Stimulated activated CD4-positive, alpha-beta T cell treated with anti-CD3 and anti-CD28 coated beads, Interleukin-15, amount 100 ng/mL, for 48 hours (primary cell): ENCODE data around the gene GLIS1.
A peak's percentile ranks its signal among the peaks of the same experiment; 100 is the strongest.
"Not testable (repeated sequence)": the region's sequence is repeated elsewhere in the genome, so short reads cannot be mapped to it uniquely, and the experiment has no call there.

Experiments used
- DNase-seq, 2 donors: peaks; one replicate each; pipeline ENCODE4 v3.0.0-alpha.2; 2020; ENCODE audit warnings: low read depth in 2 of 2

GLIS1 gene

DNA sequence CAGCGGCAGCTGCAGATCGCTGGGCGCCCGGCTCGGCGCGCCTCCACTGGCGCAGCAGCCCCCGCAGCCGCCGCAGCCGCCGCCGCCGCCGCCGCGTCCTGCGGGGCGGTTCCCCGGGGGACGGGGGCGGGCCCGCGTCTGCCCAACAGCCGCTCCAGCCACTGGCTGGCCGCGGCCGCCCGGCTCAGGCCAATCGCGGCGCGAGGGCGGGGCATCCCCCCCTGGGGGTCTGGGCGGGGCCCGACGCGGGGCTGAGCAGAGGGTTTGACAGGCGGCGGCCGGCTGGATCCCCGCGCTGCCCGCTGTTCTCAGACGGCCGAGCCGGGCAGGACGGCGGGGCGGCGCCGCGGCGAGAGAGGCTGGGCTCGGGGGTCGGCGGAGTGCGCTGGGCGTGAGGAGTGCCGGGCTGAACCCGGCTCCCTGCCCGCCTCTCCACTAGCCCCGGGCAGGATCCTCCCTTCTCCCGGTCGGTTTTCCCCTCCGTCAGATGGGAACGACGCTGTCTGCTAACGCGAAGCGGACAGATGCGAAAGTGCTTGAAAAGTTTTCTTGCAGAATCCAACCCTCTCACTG lies at the start of gene GLIS1:
Gene GLIS1 (minus strand): TSS at position 56 of the 573 bp plus-strand sequence. CDS start 1,100 bp downstream, outside the sequence.
- DNase-seq: peak; percentile 17 to 57

DNA sequence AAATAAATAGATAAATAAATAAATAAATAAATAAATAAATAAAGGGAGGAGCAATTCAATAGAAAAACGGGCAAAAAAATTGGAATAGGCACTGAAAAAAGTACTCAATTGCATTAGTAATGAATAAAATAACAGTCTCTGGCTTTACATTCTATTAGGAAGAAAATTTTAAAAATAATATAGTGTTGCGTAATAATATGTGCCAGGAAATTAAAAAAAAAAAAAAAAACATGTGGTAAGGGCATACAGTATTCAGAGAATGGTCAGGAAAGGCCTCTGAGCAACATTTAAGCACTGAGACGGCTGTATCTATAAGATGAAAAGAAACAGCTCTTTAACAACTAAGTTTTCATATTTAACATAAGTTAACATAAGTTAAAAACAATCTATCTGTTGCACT lies 48.7 kb upstream of the GLIS1 start:
- DNase-seq: no peak

DNA sequence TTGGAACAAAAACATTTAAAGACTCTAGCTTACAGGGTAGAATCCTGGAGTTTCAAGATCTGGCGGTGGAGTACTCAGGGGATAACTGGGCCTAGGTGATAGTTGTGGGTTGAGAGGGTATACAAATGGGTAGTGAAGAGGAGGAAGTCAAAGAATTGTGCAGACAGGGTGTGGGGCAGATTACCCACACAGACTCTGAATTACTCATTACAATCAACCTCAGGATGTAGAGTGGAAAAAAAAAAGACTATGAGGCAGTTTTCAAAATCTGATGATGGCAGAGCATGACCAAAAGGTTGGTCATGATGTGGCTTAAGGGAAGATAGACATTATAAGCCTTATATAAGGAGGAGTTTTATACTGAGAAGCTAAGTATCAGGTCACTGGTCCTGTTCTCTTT lies 44.1 kb upstream of the GLIS1 start:
- no peak for DNase-seq

DNA sequence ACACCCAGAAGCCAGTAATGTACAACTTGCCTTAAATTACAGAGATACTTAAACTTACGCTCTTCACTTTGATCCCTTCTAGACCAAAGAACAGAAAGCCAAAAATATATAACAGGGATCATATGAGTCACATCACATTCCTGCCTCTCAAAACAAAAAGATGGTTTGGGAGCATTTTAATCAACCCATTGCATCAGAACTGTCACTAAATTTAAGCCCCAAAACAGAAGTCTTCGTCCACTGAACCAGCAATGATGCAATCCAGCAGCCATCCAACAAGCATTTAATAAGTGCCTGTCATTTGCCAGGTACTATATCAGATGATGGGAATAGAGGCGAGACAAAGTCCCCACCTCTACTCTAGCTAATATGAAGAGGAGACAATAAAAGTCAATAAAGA lies 42.7 kb upstream of the GLIS1 start:
- no peak for DNase-seq

DNA sequence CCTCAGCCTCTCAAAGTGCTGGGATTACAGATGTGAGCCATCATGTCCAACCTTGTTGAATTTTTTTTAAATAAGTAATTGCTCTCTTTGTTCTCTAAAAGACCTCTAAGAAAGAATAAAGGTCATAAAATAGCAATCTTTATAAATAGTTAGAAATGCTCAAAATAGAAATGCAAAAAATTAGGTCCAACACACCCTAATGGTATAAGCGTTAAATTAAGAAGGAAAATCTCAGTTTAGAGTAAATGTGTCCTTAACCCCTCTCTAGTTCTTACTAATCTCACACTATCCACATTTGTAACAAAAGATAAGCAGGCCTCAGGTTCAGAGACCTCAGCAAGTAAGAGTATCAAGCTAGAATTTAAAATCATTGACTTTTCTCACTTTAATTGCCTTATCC lies 38.3 kb upstream of the GLIS1 start:
- DNase-seq: no peak

DNA sequence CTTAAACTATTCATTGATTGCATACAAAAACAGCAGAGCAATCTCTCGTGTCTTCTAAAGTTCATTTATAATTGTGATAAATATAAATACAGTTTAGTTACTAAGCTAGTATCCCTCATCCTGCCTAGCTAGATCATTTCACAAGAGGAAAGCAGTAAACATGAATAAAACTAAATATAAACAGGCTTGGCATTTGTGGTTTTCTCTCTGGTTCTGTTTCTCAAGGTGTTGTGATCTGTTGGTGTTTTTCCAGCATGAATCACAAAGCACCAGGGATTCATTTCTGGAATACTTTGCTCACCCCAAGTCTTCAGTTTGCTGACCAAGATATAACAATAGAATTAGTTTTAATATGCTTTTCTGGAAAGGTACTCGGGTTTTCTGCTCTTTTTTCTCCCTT lies 32.7 kb upstream of the GLIS1 start:
- DNase-seq: no peak

DNA sequence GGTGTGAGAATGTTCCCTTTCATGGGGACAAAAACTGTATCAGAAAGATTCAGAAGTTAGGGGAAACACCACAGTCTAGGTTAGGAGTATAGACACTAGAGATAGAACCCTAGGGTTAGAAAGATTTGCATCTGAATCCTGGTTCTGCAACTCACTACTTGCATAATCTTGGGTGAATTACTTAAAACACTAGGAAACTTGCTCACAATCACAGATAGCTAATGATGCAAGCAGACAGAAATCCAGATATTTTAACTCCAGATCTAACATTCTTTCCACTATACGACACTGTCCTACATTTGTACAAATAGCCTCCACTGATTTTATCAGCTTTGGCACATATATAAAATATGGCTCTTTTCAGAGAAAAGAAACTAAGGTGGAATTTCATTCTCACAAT lies 30.8 kb upstream of the GLIS1 start:
- DNase-seq: no peak

DNA sequence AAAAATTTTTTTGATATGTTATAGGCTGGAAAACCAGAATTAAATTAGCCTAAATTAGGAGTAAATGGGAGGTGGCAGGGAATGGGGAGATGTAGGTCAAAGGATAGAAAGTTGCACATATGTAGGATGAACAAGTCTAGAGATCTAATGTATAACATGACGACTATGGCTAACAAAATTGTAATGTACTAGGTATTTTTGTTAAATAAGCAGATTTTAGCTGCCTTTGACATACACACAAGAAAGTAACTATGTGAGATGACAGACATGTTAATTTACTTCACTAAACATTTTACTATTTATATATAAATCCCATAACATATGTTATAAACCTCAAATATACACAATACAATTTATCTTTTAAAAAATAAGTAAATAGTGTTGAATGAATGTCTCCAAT lies 30.2 kb upstream of the GLIS1 start:
- no peak for DNase-seq

DNA sequence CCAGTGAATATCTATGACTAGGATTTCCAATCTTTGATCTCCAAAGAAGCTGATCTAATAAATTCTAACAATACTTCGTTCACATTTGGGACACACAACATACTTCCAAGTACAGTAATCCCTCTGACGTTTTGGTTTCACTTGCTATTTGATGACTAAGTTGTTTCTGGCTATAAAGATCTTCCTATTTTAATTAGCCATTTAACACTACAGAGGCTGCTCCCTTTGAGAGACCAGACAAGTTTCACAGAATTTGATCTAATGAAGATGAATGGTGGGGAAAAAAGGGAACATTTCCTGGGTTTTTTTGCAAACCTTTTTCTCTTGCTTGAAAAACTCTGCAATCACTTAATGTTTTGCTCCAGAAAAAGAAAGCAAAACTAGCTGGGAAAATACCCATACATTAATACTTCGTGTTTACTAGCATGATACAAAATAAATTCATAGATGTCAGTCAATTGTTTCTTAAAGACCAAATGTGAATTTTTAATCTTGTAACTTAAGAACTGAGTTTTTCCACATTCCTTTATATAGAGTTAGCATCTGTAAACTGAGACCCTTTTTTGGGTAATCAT lies 28.0 kb upstream of the GLIS1 start:
- DNase-seq: no peak

DNA sequence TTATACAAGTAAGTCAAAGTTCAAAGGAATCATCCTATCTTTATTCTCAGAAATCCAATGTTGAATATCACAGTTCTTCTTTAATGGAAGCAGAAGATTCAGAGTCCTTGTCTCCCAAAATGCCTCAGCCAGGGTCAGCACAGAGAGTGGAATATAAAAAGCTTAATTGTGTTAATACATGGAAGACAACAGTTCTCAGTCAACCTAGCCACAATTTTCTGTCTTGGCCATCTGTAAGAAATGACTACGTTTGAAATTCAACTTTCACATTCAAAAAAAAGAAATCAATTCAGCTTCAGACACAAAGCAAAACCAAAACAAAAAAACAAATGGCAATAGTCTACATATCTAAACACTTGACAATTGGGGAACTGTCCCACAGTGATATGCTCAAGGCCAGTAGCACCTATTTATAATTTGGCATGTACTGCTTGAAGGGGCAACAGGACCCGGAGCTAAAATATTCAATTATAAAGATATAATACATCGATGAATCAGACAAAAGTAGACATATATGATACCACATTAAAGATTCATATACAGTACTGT lies 27.3 kb upstream of the GLIS1 start:
- no peak for DNase-seq

DNA sequence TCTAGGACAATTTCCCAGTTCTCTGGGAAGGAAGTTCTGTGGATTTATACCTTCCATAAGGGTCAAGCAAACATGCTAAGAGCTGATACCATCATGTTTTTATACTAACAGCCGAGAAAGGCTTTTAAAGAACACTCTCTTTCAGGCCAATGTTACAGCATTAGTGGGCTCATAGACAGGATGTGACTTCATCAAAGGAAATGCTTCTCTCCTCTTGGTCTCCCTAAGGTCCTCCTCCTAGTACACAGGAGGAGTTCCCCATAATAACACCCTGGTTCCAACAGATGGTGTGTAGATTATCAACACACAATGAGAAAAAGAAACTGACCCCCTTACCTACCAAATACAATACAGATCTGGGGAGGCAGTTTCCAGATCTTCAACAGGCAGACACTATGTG lies 26.7 kb upstream of the GLIS1 start:
- DNase-seq: no peak

DNA sequence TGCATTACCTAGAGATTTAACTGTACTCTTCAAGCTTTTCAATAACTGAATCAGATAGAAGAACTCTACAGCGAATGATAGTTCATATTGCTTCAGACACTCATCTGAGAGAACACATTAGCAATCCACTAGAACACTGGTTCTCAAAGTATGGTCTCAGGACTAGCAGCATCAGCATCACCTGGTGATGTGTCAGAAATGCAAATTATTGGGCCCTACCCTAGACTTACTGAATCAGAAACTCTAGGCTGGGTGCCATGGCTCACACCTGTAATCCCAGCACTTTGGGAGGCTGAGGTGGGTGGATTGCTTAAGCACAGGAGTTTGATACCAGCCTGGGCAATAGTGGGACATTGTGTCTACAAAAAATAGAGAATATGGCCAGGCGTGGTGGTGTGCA lies 24.9 kb upstream of the GLIS1 start:
- DNase-seq: no peak

DNA sequence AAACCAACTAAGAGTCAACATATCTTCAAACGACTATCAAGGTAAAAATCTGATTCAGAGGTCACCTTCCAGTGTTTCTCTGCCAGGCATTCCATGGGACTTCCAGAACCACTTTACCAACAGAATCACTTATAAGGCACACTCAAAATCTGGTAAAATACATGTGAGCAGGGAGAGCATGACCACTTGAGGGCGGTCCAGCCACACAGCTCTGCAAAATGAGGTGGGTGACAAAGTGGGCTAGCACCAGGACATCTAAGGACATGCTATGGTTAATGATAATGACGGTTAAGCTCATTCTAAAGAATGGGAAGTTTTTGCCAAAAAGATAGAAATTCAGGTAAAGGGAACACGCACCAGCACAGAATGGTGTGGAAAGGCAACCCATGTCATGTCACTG lies 24.5 kb upstream of the GLIS1 start:
- no peak for DNase-seq

DNA sequence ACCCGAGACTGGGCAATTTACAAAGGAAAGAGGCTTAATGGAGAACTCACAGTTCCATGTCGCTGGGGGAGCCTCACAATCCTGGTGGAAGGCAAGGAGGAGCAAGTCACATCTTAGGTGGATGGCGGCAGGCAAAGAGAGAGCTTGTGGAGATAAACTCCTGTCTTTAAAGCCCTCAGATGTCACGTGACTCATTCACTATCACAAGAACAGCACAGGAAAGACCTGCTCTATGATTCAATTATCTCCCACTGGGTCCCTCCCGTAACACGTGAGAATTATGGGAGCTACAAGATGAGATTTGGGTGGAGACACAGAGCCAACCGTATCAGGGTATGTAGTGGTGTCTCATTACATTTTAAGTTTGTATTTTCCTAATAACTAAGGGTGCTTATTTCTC lies 21.5 kb upstream of the GLIS1 start:
- DNase-seq: not testable (repeated sequence)

DNA sequence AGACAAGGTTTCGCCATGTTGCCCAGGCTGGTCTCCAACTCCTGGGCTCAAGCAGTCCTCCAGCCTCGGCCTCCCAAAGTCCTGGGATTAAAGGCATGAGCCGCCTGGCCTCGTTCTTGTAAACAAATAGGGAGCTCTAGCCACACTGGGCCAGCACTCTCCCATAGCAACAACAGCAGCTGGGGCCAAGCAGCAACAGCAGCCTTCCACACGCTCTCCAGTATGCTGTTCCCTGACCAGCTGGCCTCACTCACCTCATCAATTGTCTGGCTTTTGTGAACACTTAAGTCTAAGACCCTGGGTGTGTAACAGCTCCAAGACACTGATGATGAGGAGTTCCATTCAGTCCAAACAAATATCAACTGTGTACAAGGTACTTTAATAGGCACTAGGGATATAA lies 16.9 kb upstream of the GLIS1 start:
- no peak for DNase-seq

DNA sequence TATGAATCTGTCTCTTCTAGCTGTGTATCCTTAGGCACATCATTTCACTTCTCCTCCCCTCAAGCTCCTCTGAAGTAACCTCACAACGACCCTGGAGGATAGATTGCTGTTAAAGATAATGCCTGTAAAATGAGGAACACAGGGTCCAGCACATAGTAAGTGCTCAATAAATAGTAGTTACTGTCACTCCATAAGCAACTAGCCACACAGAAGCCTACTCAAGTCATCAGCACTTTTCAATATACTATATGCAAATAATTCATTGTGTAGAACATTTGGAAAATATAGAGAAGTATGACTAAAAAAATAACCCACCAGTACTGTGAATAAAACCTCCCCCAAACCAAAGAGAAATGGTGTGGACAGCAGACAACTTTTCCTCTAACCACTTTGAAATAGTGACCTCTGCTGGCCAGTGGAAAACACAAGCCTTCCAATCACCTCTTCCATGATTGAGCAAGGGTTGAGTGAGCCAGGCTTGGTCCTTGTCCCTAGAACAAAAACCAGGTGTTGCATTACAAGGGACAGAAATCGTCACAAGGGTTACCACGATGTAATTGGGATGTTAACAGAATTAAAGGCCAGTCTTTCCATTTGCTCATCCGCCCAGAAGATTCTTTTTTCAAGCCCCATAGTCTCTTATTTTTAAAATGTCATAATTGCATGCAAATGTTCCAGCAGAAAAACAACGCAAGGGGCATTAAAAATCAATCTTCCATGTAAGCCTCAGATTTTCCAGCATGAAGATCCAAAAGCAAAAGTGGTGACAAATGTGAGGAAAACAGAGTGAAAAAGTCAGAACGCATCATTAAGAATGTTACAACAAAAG lies 15.7 kb upstream of the GLIS1 start:
- peak in 1 of 2 donors; percentile 19 for DNase-seq

DNA sequence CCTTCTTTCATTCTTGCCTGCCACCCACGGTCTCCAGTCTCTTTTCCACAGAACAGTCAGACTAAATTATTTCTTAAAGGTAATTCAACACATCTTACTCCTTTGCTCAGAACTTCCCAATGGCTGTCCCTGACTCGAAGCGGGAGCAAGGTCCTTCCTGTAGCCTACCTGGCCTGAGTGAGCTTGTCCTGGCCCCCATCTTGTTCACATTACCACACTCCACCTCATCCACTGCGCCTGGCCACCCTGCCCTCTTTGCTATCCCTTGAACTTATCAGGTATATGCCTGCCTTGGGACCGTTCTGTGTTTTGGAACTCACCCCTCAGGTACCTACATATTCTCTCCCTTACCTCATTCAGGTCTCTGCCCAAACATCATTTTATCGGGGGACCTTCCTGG lies 13.3 kb upstream of the GLIS1 start:
- no peak for DNase-seq

DNA sequence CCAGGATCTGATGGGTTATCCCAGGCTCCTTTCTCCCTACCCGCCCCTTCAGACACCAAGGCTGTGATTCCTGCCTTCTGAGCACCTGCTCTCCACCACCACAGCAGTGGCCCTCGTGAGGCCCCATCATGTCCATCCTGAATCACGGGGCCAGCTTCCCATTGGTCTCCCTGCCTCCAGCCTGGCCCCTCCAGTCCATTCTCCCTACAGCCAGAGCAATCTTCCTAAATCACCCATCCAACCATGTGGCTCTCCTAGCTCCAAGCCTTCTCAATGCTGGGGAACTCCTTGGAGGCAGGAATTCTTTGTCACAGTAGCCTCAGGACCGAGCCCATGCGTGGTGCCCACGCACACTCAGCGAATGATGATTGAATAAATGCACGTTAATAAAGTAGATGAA lies 8.9 kb upstream of the GLIS1 start:
- no peak for DNase-seq

DNA sequence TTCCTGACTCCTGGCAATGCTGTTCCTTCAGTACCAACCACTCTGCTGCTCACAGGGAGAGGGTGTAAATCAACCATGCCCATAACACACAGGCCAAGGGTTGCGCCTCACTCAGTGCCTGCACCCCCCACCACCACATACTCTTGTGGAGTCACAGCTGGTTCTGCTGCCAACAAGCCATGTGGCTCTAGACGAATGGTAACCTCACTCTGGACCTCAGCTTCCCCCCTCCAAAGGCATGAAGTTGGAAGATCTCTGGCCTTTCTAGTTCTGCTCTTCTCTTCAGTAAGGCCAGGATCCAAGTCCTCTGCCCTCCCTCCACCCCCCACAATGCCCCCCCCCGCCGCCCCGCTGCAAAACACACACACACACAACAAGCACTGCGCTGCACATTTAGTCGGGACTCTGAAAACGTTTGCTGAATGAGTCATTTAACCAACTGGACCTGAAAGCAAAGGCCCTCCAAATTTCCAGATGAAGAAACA lies 1.7 kb upstream of the GLIS1 start:
- no peak for DNase-seq

DNA sequence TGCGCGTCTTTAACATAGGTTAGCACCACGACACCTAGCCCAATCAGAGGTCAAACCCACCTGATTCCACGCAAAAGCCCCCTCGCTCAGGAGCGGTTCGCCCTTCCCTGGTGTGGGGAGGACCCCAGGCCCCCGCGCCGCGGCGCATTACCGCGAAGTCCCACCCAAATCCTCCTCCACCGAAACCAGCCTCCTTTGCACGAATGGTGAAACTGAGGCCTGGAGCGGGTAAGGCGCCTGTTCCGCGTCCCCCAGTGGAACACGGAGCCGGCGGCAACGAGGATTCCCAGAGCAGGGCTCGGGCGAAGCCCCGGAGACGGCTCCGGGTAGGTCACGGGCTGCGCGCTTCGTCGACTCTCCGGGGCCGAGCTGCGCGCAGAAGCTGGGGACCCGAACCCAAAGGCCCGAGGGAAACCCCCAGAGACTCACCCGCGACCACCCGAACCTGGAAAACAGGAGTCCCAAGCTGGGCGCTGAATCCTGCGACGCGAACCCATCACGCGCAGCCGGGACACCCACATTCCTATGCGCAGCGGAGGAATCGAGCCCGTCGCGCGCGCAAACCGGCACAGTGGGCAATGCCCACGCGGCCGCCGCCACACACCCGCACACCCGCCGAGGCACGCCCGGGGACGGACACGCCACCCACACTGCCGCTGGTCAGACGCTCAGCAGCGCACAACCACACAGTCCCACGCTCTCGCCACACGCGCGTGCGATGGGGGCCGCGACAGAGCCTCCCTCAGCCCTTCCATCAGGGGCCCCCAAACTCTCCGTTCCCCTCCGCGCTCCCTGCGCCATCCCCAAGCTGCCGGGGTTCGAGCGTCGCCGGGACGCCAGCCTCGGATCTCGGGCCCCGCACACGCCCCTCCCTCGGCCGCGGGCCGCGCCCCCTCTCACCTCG lies 507 bp downstream of the GLIS1 start:
- no peak for DNase-seq

DNA sequence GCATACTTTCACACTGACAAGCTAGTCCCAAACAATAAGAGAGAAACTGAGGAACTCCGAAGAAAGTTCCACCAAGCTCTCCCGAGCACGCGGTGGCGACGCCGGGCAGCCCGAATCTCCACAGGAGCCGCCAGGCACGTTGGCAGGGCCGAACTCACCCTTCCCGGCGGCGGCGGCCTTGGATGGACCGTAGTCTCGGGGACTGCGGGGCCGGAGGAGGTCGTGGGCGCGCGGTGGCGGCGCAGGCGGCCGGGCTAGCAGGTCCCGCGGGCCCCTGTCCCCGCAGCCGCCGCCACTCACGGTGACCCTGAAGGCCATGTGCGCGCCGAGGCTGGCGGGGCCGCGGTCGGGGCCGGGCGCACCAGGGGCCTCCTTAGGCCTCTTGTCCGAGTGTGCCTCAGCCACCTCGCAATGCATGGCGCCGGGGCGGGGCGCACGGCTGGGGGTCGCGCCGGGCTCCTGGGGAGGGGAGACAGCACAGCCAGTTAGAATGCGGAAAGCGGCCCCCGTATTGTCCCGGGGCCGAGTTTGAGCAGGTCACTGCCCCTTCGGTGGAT lies 1.2 kb downstream of the GLIS1 start:
- no peak for DNase-seq
